ENCODE data around the gene ARID5B.
A peak's percentile ranks its signal among the peaks of the same experiment; 100 is the strongest.

ARID5B gene

DNA sequence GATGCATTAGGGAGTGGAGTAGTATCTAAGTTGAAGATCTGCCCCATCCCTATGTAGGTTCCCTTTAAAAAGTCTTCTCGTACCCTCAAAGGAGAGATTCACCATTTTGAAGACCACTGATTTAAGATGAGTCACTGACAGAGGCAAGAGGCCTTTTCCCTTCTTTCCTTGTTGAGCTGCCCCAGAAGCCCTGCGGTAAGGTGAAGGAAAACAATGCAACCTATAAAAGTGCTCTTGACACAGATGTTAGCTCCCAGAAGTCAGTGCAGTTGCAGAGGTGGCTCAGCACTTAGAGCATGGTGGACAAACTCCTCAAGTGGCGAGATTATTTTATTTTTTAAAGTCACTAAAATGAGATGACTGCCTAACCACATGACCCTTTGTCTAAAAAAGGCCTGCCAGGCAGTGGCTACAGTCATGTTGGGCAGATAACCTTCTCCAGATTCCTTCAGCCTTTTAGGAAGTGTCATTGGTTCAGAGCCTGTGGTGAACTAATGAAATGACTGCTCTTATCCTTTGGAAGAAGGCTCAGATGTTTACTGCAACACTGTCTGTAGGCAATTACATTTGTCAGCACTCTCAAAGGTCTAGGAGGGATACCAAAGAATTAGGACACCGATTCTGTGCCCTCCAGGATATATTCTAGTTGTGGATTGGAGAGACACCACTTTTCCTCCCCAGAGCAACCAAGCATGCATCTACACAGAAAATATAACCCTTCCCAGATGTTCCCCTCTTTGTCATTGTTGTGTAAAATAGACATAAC lies 88.7 kb downstream of the ARID5B start:
- no peak for DNase-seq (ENCODE audit: low read depth)

- DNase-seq (ENCODE audit: low read depth): no peak
Measured at GRCh38 chr10:61990761-61991135, 89.2 kb downstream of the ARID5B start.

DNA sequence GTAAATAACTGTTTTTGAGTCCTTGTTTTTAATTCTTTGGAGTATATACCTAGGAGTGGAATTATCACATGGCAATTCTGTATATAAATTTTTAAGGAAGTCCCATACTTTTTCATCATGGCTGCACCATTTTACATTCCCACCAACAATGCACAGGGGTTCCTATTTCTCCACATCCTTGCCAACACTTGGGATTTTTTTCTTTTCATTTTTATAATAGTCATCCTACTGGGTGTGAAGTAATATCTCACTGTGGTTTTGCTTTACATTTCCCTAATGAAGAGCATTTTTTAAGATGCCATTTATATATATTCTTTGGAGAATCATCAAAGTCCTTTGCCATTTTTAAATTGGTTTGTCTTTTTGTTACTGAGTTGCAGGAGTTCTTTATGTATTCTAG lies 89.7 kb downstream of the ARID5B start:
- DNase-seq (ENCODE audit: low read depth): no peak

GRCh38 chr10:61992059-61992460 lies 90.6 kb downstream of the ARID5B start:
- peak; percentile 47 for DNase-seq (ENCODE audit: low read depth)

DNA sequence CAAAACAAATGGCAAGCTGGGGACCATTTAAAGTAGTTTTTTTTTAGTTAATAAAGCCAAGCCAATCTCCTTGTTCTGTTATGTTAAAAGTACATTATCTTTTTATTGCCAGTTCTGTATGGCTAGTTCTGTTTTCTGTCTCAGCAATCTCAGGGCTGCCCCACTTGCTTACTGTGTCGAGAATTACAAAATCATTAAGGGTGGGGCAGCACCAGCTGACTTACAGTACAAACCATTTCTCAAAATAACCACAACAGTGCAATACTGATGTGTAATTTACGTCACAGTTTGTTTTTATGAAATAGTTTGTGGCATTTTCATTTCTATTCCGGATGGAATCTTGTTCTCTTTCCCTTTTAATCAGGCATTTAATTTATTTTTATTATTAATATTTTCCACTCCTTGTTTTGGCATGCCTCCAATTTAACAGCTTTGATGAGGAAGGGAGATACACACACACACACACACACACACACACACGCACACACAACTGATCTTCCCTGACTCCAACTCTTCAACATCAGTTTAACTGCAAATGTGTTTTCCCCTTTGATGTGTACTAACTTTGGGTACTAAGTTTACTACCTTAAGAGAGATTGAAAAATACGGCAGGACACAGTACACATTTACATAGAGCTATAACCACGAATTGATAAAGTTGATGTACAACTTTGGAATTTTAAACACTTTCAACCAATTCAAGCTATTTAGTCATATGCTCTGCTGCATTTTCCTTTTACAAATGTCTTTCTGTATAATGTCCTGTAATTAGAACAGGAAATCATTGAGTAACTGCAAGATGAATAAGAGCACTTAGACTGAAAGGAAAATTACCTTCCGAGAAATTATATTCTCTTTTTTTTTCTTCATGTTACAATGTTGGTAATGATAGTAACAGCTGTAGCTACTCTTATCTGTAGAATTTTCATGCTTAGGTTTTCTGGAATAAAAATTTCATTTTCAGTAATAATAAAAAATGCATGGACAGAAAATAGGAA lies 91.5 kb downstream of the ARID5B start:
- DNase-seq (ENCODE audit: low read depth): peak; percentile 94

- DNase-seq (ENCODE audit: low read depth): no peak
Measured at GRCh38 chr10:61993711-61994401, 92.4 kb downstream of the ARID5B start.

DNA sequence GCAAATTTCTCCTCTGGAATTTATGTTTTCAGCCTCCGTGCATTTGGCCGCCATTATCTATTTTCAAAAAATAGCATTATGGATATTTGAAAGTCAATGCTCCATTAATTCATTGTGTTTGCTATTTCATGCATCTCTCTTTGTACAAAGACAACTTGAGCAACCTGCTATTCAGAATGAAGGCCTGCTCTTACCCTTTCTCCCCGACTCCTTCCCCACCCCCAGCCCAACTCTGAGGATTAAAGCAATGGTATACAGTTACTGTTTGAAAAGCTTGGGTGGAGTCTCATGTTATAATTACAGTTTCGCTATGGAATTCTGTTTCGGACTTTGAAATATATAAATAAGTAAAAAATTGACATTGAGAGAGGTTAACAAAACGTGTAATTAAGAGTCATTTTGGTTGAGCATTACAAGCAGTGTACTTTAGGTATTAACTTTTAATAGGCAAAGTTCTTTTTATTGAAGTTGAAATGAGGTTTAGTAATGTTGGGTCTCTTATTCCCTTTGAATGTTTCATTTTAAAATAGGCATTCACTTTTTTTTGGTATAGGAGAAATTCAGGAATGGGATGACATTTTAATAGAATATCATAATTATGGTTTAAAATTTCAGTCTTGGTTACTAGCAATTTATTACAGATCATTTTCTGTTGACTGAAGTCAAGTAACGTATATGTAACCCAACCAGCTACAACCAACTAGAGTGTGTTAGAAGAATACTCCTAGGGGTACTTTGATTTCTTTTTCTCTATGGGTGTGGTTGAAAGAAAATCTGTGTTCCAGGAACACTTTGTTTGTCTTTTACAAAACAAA lies 93.1 kb downstream of the ARID5B start:
- DNase-seq (ENCODE audit: low read depth): no peak

- DNase-seq (ENCODE audit: low read depth): no peak
Measured at GRCh38 chr10:61995220-61995503, 93.7 kb downstream of the ARID5B start.

GRCh38 chr10:61998937-61999336 lies 97.4 kb downstream of the ARID5B start:
- DNase-seq (ENCODE audit: low read depth): no peak

GRCh38 chr10:62000037-62000603 lies 98.6 kb downstream of the ARID5B start:
- no peak for DNase-seq (ENCODE audit: low read depth)

DNA sequence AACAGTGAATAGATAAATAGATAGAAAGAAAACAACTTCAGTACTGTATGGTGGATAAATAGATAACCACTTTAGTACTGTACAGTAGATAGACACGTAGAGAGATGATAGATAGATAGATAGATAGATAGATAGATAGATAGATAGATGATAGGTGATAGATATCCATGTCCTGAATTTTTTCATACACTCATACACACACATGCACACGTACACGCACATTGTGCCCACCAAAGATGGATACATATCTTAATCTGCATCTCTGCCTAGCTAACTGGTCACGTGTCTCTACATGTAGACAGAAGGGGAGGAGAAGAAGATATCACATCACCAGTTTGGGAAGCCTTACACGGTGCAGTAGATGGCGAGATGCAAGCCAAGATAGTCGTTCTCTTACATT lies 99.2 kb downstream of the ARID5B start:
- DNase-seq (ENCODE audit: low read depth): no peak

DNA sequence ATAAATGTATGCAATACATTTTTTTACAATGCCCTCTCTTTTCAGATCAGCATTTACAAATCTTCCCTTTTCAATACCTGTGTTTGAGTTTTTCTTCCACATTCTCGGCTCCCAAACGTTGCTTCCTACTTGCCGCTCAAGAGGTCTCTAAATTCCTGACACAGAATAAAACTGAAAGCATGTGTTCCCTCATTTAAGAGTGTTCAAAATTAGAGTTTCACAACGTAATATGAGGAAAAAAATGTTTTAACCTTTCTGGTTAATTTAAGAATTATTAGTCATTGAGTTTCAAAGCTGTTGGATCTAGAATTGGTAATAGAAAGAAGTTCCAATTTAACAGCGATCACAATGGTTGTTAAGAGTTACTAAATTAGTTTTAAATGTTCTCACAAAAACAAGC lies 100.4 kb downstream of the ARID5B start:
- DNase-seq (ENCODE audit: low read depth): no peak

- DNase-seq (ENCODE audit: low read depth): no peak
Measured at GRCh38 chr10:62002753-62003152, 101.3 kb downstream of the ARID5B start.

DNA sequence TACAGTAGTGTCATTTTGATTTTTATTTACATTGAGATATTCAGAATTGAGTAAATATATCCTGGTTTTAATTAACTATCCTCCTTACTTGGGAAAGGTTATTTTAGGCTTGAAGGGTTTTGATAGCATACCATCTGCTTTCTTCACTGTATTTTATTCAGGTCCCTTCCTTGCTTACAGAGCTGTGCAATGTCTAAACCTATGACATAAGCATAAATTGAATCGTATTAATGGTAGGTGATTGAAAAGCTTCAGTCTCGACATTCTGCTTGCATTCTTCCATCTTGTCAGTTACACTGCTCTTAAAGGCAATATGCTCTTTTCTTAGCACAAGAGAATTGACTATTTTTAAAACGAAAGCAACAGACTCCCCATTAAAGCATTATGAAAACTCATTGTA lies 102.5 kb downstream of the ARID5B start:
- DNase-seq (ENCODE audit: low read depth): no peak

- DNase-seq (ENCODE audit: low read depth): peak; percentile 68
Measured at GRCh38 chr10:62005281-62005680, 103.8 kb downstream of the ARID5B start.

- no peak for DNase-seq (ENCODE audit: low read depth)
Measured at GRCh38 chr10:62005687-62006086, 104.2 kb downstream of the ARID5B start.

- no peak for DNase-seq (ENCODE audit: low read depth)
Measured at GRCh38 chr10:62007145-62007544, 105.6 kb downstream of the ARID5B start.

DNA sequence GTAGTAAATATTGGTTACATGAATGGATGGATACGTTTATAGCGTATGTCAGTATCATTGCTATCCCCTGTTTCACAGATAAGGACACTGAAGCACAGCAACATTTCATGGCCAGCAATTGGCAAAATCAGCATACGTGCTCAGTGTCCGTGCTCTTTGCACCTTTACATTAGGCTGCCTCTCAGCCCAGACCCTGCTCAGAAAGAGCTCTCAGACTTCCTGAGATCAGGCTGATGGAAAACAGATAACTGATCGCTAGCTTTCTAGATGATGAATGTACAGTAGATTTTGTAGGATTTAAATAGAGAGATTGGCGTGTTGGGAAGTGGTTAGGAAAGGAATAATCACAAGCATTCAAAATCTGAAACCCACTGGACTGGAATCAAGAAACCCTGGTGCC lies 106.7 kb downstream of the ARID5B start:
- no peak for DNase-seq (ENCODE audit: low read depth)

DNA sequence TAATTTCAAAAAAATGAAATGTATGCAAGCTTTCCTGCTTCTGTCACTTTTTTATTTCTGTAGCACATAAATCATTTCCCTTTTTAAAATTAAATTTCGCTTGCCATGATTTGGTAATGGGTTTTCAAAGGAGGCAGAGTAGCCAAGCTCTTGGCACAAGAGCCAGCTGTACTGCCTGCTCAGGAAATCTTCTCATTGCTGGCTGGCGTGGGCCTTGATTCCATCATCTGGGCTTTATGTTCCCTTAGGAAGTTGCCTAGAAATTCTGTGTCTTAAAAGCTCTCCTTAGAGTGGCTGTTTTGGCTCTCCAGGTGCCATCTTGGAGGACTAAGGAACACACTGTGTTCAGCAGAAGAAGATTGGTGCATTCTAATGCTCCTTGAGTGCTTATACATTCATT lies 107.4 kb downstream of the ARID5B start:
- no peak for DNase-seq (ENCODE audit: low read depth)

DNA sequence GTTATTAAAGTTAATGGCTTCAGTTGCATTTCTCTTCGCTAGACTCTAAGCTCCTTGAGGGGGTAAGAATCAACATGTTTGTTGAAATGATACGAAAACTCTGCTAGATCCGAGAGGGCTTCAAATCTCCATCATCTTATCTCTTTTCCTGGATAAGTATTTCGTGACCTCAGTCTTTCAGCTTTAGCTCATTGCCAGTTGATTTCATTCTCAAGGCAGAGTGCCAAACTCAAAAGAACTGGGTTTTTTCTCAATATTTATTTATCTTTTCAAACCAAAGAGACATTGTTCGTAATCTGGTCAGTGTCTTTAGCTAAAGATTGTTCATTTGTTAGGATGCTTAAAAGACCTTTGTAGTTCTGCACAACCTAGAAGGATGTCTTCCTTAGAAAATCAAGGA lies 108.9 kb downstream of the ARID5B start:
- DNase-seq (ENCODE audit: low read depth): no peak

DNA sequence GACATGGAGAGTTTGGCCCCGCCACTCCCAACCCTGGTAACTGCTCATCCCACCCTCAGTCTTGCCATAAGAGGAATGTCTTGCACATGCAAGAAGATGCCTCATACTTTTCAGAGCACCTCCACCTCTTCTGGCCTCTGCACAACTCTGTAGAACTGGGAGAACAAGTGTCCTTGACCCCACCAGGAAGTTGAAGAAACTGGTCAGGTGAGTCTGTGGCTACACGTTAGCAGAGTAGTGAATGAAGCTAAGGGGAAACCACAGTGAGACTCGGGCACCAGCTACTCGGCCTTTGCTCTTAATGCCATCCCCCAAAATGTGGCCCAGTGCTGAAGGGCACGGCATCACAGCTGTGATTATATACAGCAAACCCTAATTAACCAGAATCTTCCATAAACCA lies 110.1 kb downstream of the ARID5B start:
- DNase-seq (ENCODE audit: low read depth): no peak

DNA sequence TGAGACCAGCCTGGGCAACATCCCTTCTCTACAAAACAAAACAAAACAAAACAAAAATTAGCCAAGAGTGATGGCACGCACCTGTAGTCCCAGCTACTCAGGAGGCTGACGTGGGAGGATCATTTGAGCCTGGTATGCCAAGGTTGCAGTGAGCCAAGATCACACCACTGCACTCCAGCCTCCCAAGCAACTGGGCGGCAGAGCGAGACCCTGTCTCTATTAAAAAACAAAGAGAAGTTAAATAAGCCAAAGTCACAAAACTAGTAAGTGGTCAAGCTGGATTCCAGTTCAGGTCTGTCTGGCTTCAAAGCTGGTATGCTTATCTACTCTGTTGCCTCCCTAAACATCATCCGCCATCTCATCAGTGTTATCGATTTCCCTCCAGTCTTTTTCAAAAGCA lies 110.8 kb downstream of the ARID5B start:
- no peak for DNase-seq (ENCODE audit: low read depth)
